DMS114 treated with DMSO at 0.1 percent for 48 hours (cell line): Measurements from ENCODE around the gene NDOR1.
A peak's percentile ranks its signal among the peaks of the same experiment; 100 is the strongest.

ENCODE experiments used
- DNase-seq: peaks from one replicate; lab custom pipeline; 2025; ENCODE audit not compliant: unreplicated experiment; lab: John Stamatoyannopoulos, UW

The NDOR1 gene

DNA sequence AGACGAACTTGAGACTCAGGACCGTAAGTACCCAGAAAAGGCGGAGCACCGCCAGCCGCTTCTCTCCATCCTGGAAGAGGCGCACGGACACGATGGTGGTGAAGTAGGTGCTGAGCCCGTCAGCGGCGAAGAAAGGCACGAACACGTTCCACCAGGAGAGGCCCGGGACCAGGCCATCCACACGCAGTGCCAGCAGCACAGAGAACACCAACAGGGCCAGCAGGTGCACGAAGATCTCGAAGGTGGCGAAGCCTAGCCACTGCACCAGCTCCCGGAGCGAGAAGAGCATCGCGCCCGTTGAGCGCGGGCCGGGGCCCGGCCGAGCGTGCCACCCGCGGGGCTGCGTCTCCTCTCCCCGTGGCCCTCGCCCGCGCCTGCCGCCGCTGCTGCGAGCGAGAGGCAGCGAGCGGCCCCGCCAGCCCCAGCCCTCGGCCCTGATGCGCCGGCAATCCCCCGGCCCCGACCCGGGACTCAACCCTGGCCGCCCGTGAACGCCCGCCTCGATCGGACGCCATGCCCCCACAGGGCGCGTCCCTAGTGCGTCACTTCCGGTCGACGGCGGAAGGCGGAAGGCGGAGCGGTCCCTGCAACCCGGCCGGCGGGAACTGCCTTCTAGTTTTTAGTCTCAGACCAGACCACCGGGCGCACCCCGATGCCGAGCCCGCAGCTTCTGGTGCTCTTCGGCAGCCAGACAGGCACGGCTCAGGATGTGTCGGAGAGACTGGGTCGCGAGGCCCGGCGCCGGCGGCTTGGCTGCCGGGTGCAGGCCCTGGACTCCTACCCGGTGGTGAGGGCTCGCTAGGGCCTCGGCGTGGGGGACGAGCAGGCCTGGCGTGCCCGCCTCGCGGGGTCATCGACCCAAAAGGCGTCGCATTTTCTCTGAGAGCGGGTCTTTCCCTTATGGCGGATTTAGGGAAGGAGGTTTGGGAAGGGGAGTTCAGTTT, at the start of gene NDOR1, which contains the start of gene TMEM203:
Gene NDOR1, plus strand, starts transcription at position 575 of the 944 bp plus-strand sequence. Its CDS starts 78 bp downstream, at position 653.
Gene TMEM203, minus strand, starts transcription at position 523 of the 944 bp plus-strand sequence. Its CDS starts 234 bp downstream, at position 289.
- DNase-seq, result peak; percentile 70

DNA sequence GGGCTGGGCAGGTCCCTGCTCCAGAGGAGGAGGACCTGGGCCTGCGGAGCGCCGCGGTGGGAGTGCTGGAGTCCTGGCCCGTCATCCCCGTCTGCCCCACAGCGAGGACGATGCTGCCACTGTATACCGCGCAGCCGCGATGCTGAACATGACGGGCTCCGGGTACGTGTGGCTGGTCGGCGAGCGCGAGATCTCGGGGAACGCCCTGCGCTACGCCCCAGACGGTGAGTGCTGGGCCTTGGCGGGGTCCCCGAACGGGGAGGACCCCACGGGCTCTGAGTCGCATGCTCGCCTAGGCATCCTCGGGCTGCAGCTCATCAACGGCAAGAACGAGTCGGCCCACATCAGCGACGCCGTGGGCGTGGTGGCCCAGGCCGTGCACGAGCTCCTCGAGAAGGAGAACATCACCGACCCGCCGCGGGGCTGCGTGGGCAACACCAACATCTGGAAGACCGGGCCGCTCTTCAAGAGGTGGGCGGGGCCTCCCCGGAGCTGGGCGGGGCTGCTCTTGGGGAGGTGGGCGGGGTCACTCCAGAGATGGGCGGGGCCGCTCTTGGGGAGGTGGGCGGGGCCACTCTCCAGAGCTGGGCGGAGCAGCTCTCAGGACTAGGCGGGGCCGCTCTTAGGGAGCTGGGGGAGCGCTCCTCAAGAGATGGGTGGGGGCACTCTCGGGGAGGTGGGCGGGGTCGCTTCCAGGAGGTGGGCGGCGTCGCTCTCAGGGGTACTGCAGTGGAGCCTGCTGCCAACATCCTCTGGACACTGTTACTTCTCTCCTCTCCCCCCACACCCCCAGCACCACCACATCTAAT, 48.7 kb upstream of the NDOR1 start:
- DNase-seq, result no peak

DNA sequence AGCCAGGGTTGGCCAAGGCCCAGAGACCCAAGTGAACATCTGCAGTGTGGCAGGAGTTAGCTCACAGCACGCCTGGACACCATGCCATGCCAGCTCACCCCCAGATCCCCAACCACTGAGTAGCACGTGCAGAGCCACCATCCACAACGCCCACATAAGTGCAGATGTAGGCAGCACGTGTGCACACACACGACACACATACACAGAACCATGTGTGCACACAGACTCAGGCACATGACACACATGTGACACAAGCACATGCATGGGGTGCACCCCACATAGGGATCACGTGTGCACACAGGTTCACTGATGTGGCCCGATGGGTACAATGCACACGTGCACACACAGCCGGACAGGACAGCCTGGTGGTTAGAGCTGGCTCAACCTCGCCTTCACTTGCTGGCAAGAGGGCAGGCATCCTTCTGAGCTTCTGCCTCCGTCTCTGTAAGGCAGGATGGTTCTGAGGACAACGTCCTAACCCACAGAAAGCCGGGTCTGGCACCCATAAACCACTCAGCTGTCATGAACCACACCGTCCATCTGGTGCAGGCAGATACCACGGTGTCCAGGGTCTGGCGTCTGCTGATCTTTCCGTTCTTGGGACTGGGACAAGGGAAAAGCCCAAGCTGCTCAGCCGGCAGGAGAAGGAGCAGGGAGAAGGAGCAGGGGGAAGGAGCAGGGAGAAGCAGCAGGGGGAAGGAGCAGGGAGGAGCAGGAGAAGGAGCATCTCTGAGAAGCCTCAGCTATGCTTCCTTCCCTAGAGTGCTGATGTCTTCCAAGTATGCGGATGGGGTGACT, 47.7 kb upstream of the NDOR1 start:
- DNase-seq, result no peak

DNA sequence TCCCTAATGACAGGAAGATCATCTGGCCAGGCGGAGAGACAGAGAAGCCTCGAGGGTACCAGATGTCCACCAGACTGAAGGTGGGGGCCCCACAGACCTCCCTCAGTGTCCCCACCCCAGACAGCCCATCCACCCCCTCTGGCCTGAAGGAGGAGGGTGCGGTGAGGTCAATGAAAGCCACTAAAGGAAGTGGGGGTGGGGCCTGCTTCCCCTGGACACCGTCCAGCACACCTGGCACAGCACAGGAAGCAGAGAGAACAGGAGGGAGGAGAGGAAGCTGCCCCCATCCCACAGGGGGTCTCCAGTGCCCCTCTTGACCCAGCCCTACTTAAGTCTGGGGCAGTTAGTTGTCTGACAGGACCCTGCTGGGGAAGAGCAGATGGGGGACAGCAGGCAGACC, 46.9 kb upstream of the NDOR1 start:
- DNase-seq, result no peak

DNA sequence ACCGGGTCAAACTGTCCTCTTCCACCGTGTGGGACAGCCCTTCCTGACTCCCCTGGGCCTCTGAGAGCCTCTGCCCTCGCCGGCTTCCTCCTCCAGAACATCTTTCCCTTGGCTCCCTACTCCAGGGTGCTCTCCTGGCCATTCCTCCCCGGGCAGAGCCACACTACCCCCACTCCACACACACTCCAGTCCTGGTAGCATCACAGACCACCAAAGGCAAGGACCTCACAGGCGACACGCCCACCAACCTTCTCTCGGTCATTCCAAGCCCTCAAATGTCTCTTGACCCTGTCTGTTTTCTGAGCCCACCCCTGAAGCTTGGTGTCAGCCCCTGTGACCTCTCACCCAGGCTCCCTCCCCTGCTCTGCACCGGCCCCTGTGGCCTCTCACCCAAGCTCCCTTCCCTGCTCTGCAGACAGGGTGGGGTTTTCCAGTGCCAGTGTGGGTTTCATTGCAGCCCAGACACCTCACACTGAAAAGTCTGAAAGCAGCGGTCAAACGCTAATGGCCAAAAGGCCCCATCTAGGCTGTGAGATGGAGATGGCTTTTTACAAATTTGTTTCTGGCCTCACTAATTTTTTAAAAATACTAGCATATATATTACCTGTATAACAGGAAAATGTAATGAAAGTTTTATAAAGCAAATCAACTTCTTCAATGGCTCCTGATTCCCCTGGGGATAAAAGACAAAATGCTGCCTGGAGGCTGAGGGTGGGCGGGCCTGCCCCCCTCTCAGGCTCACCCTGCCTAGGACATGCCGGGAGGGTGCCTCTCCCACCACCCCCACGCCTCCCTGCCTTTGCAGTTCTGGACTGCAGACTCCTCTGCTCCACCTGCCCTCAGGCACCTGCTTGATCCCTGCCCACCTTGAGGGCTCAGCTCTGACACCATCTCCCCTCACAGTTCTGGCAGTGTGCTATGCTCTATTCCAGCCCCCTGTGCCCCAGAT, 46.1 kb upstream of the NDOR1 start:
- DNase-seq, result no peak

DNA sequence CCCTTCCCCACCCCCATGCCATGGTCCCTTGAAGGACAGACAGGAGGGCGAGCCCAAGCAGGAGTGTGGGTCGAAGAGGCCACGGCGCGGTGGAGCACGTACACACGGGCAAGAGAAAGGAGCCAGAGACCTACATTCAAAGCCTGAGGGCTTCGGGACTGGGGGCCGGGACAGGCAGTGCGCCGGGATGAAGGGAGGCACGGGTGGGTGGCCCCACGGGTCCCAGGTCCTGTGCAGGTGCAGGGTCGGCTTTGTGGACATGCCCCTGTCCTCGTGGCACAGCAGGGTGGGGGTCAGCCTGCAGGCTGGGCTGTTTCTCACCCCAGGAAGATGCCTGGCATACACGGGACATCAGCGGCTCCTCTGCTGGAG, 45.5 kb upstream of the NDOR1 start:
- DNase-seq, result no peak

DNA sequence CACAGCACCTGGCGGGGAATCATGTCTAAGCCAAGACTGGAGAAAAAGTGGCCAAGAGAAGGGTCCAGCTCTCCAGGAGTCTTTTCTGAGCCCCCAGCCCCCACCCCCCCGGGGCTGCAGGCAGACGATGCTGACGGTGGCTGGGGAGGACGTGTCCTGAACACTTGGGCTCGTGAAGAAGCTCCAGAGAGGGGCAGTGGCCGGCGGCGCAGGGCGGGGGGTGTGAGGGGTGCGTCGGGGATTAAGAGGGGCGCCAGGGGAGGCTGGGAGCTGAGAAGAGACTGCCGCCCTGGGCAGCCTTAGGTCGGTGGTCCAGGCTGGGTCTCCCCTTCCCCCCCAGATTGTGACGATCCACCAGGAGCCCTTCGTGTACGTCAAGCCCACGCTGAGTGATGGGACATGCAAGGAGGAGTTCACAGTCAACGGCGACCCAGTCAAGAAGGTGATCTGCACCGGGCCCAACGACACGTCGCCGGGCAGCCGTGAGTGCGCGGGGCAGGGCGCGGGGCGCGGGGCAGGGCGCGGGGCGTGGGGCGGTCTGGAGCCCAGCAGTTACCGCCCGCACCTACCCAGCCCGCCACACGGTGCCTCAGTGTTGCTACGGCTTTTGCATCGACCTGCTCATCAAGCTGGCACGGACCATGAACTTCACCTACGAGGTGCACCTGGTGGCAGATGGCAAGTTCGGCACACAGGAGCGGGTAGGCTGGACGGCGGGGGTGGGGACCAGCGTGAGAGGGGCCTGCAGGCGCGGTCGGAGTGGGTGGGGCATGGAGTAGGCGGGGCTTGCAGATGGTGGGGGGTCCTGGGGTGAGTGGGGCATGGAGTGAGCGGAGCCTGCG, 44.6 kb upstream of the NDOR1 start:
- DNase-seq, result no peak

DNA sequence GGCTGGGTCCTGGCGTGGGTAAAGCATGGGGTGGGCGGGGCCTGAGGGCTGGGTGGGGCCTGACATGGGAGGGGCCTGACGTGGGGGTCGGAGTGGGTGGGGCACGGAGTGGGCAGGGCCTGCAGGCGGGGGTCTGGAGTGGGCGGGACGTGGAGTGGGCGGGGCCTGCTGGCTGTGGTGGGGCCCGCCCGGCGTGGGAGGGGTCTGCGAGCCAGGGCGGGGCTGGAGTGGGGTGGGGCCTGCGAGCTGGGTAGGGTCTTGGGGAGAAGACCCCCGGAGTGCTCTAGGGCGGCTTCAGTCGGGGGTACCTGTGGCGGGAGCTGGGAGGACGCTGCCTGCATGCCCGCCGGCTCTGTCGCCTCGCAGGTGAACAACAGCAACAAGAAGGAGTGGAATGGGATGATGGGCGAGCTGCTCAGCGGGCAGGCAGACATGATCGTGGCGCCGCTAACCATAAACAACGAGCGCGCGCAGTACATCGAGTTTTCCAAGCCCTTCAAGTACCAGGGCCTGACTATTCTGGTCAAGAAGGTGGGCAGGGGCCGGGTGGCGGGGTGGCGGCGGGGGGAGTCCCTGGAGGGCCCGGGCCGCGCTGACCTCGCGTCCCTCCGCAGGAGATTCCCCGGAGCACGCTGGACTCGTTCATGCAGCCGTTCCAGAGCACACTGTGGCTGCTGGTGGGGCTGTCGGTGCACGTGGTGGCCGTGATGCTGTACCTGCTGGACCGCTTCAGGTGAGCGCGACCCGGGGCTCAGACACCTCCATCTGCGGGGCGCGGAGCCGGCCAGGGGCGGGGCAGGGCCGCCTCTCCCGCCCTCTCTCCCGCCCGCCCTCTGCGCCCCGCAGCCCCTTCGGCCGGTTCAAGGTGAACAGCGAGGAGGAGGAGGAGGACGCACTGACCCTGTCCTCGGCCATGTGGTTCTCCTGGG, 43.7 kb upstream of the NDOR1 start:
- DNase-seq, result no peak

DNA sequence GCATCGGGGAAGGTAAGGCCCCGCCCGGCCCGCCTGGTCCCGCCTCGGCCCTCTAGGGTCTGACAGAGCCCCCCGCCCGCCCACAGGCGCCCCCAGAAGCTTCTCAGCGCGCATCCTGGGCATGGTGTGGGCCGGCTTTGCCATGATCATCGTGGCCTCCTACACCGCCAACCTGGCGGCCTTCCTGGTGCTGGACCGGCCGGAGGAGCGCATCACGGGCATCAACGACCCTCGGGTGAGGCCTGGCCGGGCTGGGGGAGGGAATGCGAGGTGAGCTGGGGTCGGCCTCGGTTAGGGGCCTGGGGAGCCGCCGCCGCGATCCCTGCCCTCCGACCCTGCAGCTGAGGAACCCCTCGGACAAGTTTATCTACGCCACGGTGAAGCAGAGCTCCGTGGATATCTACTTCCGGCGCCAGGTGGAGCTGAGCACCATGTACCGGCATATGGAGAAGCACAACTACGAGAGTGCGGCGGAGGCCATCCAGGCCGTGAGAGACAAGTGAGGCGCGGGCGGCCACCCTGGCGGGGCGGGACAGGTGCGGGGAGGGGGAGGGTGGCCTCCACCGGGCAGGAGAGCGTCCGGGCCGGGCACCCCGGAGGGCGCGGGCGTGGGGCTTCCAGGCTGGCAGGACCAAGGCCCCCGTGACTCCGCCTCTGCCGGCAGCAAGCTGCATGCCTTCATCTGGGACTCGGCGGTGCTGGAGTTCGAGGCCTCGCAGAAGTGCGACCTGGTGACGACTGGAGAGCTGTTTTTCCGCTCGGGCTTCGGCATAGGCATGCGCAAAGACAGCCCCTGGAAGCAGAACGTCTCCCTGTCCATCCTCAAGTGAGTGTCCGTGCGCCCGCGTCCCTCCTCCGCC, 42.8 kb upstream of the NDOR1 start:
- DNase-seq, result no peak

DNA sequence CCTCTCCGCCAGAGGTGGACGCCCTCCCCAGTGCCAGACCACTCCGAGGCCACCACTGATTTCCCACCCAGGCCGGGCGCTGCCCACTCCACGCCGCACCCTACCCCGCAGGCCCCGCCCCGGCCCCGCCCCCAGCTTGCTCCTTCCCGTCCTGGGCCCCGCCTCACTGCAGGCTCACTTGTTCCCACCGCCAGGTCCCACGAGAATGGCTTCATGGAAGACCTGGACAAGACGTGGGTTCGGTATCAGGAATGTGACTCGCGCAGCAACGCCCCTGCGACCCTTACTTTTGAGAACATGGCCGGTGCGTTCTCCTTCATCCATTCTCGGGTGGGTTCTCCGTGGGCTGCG, 42.2 kb upstream of the NDOR1 start:
- DNase-seq, result no peak

DNA sequence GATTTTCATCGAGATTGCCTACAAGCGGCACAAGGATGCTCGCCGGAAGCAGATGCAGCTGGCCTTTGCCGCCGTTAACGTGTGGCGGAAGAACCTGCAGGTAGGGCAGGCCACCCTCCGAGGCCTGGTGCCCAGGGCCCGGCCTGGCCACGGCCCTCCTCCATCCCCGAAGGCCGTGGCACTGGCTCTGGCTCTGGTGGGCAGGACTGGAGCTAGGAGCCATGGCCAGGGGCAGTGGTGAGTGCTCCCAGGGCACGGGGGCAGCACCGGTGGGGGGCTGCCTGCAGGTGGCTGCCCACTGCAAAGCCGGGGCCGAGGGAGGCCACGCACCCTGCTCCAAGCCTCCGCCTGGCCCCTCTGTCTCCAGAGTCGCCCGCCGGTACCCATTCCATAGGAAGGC, 41.7 kb upstream of the NDOR1 start:
- no peak for DNase-seq

DNA sequence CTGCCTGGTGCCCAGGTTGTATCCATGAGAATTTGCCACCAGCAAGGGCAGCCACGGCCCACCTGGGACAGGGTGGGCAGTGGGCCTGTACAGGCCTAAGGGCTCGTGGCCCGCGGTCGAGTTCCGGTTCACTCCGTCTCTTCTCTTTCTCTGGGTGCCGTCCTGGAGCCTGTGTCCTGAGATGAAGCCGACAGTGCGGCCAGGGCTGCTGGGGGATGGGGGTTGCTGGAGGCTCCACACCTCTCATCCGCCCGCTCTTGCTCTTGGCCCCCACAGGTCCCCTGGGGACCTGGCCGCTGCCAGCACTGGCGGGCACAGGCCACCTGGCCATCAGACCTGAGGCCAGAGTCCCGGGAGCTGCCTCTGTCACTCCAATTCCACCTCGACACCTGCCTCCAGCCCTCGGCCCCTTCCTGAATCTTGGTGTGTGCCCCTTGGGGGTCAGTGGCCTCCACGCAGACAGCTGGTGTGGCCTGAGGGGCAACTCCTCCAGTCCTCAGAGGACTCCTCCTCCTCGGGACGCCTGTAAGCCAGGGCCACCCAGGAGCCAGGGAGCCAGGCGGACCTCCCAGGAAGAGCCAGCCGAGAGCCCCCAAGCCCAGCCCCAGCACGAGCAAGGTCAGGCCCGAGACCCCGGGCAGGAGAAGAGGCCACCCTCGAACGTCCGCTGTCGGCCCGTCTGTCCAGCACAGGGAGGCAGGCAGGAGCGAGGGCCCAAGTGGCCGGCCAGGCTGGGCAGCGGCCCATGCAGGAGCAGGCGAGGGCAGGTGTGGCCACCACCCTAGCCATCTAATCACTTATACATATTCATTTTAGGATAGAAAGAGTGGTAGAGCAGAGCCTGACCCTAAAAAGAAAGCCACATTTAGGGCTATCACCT, 40.9 kb upstream of the NDOR1 start:
- no peak for DNase-seq

DNA sequence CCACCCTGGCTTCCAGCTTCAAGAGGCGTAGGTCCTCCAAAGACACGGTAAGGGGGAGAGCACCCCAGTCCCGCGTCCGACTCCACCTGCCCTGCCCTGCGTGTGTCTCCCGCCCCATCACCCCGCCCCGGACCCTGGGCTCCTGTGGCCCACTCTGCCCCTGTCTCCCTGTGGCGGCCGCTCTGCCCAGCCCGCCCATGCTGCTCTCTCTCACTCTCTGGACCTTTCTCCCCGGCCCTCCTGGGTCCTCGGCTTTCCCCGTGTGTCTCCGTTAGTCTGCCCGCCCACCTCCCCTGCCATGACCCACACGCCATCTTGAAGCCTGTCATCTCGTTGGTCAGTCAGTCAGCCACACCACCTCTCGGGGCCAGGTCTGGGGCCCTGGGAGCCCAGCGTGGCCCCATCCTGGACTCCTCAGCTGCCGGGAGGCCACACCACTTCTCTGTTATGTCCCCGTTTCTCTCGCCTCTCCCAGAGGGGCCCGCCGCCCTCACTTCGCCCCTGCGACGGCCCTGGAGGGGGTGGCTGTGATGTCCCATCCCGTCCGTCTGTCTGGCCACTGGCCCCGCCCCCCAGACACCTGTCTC, 40.2 kb upstream of the NDOR1 start:
- no peak for DNase-seq

DNA sequence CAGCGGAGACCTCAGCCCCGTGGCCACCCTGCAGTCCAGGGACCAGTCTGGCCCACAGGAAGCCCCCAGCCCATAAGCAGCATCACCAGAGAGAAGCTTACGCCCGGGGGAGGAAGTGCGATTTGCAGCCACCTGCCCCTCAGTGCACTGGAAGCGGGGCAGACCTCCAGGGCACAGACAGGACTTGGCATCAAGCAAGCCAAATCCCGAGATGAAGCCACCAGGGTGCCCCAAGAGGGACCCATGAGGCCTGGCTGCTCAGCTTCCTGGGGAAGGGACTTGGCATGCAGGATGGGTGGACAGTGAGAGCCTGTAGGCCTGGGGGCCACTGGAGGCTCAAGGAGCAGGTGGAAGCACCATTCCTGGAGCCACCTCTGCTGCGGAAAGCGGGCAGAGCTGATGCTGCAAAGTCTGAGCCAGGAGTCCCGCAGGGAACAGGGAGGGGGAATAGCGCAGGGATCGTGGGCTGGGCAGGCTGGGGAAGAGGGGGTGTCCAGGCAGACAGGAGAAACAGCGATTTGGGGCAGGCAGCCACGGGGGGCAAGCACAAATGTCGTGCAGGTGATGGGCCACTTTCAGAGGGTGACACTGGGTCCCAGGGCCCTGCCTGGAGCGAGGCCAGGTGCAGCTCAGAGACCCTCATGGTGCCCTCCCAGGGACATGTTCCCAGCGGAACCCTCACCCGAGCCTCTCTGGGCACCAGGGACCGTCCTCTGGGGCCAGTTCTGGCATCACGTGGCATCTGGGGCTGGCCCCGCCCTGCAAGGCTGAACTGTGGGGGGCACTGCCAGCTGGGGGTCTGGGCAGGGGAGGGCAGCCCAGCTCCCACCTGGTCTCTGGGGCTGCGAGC, 38.9 kb upstream of the NDOR1 start:
- no peak for DNase-seq

DNA sequence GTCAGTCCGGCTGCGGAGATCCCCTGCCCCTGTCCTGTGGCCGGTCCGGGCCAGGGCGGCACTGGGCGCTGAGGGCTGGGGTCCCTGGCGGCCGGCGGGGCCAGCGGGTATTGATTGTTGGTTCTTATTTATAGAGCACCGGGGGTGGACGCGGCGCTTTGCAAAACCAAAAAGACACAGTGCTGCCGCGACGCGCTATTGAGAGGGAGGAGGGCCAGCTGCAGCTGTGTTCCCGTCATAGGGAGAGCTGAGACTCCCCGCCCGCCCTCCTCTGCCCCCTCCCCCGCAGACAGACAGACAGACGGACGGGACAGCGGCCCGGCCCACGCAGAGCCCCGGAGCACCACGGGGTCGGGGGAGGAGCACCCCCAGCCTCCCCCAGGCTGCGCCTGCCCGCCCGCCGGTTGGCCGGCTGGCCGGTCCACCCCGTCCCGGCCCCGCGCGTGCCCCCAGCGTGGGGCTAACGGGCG, 38.2 kb upstream of the NDOR1 start:
- DNase-seq, result no peak
